ENCODE data around the gene PHF5A.

GRCh38 chr22:41415554-41415953 lies 52.9 kb downstream of the PHF5A start:
- TF ChIP-seq CTCF (IDR thresholded peaks at IDR 0.05; ENCODE audit: low read depth, low read length) = no peak
- TF ChIP-seq MAX (IDR thresholded peaks at IDR 0.05; ENCODE audit: low read depth, low read length) = no peak
- TF ChIP-seq POLR2A (IDR thresholded peaks at IDR 0.05; ENCODE audit: extremely low read depth, insufficient read length) = no peak
- no peak for TF ChIP-seq MYC (IDR thresholded peaks at IDR 0.05; ENCODE audit: low read depth, low read length)
